Right lobe of liver (tissue), 6 donors: ENCODE results near the gene ZNF581. TPM values are rescaled to one million over a fixed set of nuclear protein-coding genes. Genes with fewer than 3 reads are reported as not detected.
A peak's percentile ranks its signal among the peaks of the same experiment; 100 is the strongest.

Experiments
- ATAC-seq, 4 donors: fragments of 200-7000 bp; cut with Tn5 transposase; one replicate each; pipeline ENCODE4 v1.9.1; 2020; ENCODE audit warnings: mild to moderate bottlenecking in 4 of 4, moderate library complexity in 4 of 4
- DNase-seq, 3 donors: peaks; one replicate each; pipeline ENCODE4 v3.0.0-alpha.2; 2020
- H3K27ac ChIP-seq, 3 donors: fragments of 200-600 bp; one replicate each; pipeline ENCODE4 v1.8.0; 2022
- H3K27me3 ChIP-seq, 2 donors: fragments of 200-600 bp; one replicate each; pipeline ENCODE4 v1.8.0; 2022
- H3K36me3 ChIP-seq, 4 donors: fragments of 200-600 bp; sonication (generic) in 1 of 4; one replicate each; pipeline versions ENCODE4 v1.5.1 to v1.8.0; 2017 to 2022; ENCODE audit warnings: control low read depth in 1 of 4
- H3K4me1 ChIP-seq, 4 donors: fragments of 200-600 bp; sonication (generic) in 1 of 4; one replicate each; pipeline versions ENCODE4 v1.5.1 to v1.8.0; 2017 to 2022; ENCODE audit warnings: control low read depth in 1 of 4
- H3K4me3 ChIP-seq, 3 donors: fragments of 200-600 bp; one replicate each; pipeline ENCODE4 v1.8.0; 2022
- H3K9me3 ChIP-seq, 4 donors: fragments of 200-600 bp; sonication (generic) in 1 of 4; one replicate each; pipeline versions ENCODE4 v1.5.1 to v1.8.0; 2017 to 2022; ENCODE audit warnings: control low read depth in 1 of 4
- CTCF ChIP-seq, 4 donors: fragments of 200-600 bp in 3 of 4; fragments of 450-650 bp in 1 of 4; IDR thresholded peaks; one replicate each; pipeline versions ENCODE4 v1.5.1 to v1.8.0; 2016 to 2022; ENCODE audit warnings: antibody characterized with exemption in 4 of 4, mild to moderate bottlenecking in 2 of 4
- POLR2A ChIP-seq: fragments of 450-650 bp; IDR thresholded peaks from one replicate; pipeline ENCODE4 v1.6.1; 2017; ENCODE audit warnings: antibody characterized with exemption, mild to moderate bottlenecking
- WGBS: methylation state at CpG from one replicate; pipeline ENCODE4 v1.1.6; 2018; ENCODE audit warnings: low coverage, low lambda C conversion rate; ENCODE audit not compliant: insufficient coverage; ENCODE audit errors: missing lambda C conversion rate; 5-methylcytosine and 5-hydroxymethylcytosine counted together
- intact Hi-C, 2 donors: fragments of 100-400 bp; cut with DNase I; formaldehyde crosslinking; loops; one replicate each; pipeline versions ENCODE4 v1.11.2 to v1.14.1; 2022
- total RNA-seq, 6 experiments: library from RNA; depleted of rRNA in 2 of 6; stranded (reverse); fragments of >200 nt in 2 of 6; fragmentation: NEBNext Ultra II Directional in 3 of 6; extraction: Animal tissue kit (Norgen Biotek cat#: 25700) in 3 of 6; gene quantifications; one replicate each; pipeline versions ENCODE4 v1.1.0 to v1.2.4, GENCODE V29; 2016 to 2023
- donor health status: DM: no; HTN: yes; CAD: no.
- donor health status: DM: no; HTN: no; CAD: no.
- donor health status: DM: no; HTN: no; CAD: no.
- donor health status: DM: no; HTN: yes; CAD: no.
- donor health status: DM: no; HTN: yes; CAD: no.

Gene ZNF581
- total RNA-seq, 6 experiments from 2014 or later = 2.7 to 7.3 (median 5.1) TPM

- peak overlapping the region in 2 of 3 donors; percentile 50 to 77 for H3K4me3 ChIP-seq
- no peak for DNase-seq
- H3K4me1 ChIP-seq = peaks cover 0 to 13% (median 5%) of the 10 kb centered on the region in 4 donors
- 72% methylated on average over 9 of the region's 9 CpGs for WGBS
- intact Hi-C loops = loop anchor here in 1 of 2 donors (5.0 kb wide), 1 partner anchor 90 kb away; no protein-coding TSS in a partner anchor
- H3K36me3 ChIP-seq = no peaks in the 10 kb centered on the region
- no peaks in the 10 kb centered on the region for H3K9me3 ChIP-seq
- ATAC-seq = no peak
- TF ChIP-seq POLR2A = no peak
- TF ChIP-seq CTCF (IDR thresholded peaks at IDR 0.05) = no peak
- H3K27me3 ChIP-seq = no peaks in the 10 kb centered on the region
- H3K27ac ChIP-seq = no peak overlapping the region
Measured at GRCh38 chr19:55606817-55607216, 36.6 kb upstream of the ZNF581 start.

DNA sequence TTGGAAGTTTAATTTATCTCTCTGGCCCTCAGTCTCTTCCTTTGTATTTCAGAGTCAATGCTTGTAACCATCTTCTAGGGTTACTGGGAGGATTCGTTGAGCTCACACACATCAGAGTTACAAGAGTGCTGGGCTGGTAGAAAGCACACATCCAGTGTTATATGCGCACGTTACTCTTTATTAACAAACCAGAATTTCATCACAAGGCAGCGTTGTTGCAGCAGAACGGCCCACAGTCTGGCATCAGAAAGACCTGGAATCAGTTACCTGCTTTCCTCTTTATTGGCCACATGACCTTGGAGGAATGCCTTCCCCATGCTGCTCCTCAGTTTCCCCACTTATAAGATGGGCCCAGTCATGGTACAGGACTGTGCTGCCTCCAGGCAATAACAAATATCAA lies 34.1 kb upstream of the ZNF581 start:
- 33% methylated on average over 2 of the region's 5 CpGs for WGBS
- H3K27me3 ChIP-seq = no peaks in the 10 kb centered on the region
- no peak for TF ChIP-seq CTCF (IDR thresholded peaks at IDR 0.05)
- TF ChIP-seq POLR2A = no peak
- H3K9me3 ChIP-seq = no peaks in the 10 kb centered on the region
- intact Hi-C loops = loop anchor here in 1 of 2 donors (5.0 kb wide), 1 partner anchor 92 kb away; no protein-coding TSS in a partner anchor
- DNase-seq (no peak), ATAC-seq (no peak)
- H3K36me3 ChIP-seq = no peaks in the 10 kb centered on the region
- no peak overlapping the region for H3K4me3 ChIP-seq
- no peak overlapping the region for H3K27ac ChIP-seq
- H3K4me1 ChIP-seq = peaks cover 0 to 11% (median 5%) of the 10 kb centered on the region in 4 donors

DNA sequence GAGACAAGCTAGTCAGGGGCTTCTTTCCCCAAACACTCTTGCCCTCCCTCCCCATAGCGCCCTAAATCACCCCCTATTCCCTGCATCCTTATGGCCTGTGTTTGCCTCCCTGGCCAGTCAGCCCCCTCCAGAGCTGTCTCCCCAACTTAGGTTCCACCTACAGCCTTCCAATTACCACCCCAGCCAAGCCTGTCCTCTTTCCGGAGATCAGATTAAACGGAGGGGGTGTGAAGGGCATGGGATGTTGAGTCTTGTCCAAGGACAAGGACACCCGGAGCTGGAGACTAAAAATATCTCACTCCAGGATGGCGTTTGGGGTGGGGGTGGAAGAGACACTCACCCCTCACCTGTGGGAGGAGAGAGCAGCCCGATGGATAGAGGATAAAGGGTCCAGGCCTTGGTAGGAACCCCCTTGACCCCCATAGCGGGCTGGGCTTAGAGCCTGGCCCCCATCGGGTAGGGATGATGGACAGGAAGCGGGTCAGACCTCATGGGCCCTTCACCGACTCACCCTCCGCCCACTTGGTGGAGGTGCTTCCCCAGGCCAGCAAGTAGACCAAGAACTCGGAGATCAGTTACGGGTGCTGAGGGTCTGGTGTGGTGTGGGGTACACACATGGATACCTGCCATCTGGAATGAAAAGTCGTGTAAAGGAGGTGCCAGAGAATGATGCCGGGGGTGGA lies 32.0 kb upstream of the ZNF581 start:
- TF ChIP-seq CTCF (IDR thresholded peaks at IDR 0.05) (no peak), POLR2A (no peak)
- WGBS = 77% methylated on average over 12 of the region's 15 CpGs
- intact Hi-C loops = no loop called here
- H3K4me3 ChIP-seq = no peak overlapping the region
- H3K9me3 ChIP-seq = no peaks in the 10 kb centered on the region
- H3K27ac ChIP-seq = no peak overlapping the region
- DNase-seq = no peak
- peaks cover 0 to 5% (median 3%) of the 10 kb centered on the region in 4 donors for H3K4me1 ChIP-seq
- peaks cover 0 to 13% (median 0%) of the 10 kb centered on the region in 4 donors for H3K36me3 ChIP-seq
- no peak for ATAC-seq
- no peaks in the 10 kb centered on the region for H3K27me3 ChIP-seq

- DNase-seq (no peak), ATAC-seq (no peak)
- intact Hi-C loops = no loop called here
- WGBS = 66% methylated on average over 3 of the region's 3 CpGs
- H3K4me3 ChIP-seq = no peak overlapping the region
- H3K4me1 ChIP-seq = no peaks in the 10 kb centered on the region
- H3K9me3 ChIP-seq = no peaks in the 10 kb centered on the region
- H3K36me3 ChIP-seq = peaks cover 0 to 14% (median 0%) of the 10 kb centered on the region in 4 donors
- TF ChIP-seq POLR2A (no peak), CTCF (IDR thresholded peaks at IDR 0.05) (no peak)
- no peaks in the 10 kb centered on the region for H3K27me3 ChIP-seq
- no peak overlapping the region for H3K27ac ChIP-seq
Measured at GRCh38 chr19:55611983-55612645, 31.3 kb upstream of the ZNF581 start.
